NK-92 (cell line): ENCODE results near the gene TFRC.
"Not testable (repeated sequence)": the region's sequence is repeated elsewhere in the genome, so short reads cannot be mapped to it uniquely, and the experiment has no call there.

Source experiments
- DNase-seq: peaks from one replicate; lab custom pipeline; 2025; ENCODE audit not compliant: unreplicated experiment; lab: John Stamatoyannopoulos, UW

Gene TFRC

DNA sequence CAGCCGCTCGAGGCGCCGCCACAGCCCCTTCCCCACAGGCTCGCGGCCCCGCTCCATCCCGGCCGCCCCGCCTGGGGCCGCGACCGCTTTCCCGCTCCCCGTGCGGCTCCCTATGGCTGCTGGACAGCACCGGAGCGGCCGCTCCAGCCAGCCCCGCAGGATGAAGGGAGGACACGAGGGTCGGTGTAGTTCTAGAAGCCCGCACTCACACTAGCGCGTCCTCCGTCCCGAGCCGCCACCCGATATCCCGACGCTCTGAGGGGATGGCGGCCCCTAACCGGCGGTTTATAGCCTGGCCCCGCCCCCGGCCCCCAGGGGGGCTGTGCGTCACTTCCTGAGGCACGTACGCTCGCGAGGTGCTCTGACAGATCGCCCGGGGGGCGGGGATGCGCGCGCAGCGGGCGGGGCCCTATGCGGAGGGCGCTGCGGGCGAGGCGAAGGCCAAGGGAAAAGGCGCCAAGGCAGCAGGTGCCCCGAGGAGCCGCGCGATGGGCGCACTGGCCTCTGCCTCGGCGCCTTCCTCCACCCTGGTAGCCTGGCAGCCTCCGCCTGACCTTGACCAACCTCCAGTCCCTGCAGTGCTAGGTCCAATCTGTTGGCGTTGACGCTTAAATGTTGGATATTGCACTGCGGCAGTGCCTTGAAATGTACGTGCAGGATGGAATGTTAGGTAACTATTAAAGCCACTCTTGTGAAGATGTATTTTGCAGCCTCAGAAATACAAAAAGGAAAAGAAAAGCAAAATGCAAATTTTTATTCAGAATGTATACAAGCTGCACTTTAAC, at the start of gene TFRC:
TSS of gene TFRC (minus strand) at position 257 of the 785 bp plus-strand sequence. CDS start 4,991 bp downstream, outside the sequence.
- peak; percentile 72 for DNase-seq

DNA sequence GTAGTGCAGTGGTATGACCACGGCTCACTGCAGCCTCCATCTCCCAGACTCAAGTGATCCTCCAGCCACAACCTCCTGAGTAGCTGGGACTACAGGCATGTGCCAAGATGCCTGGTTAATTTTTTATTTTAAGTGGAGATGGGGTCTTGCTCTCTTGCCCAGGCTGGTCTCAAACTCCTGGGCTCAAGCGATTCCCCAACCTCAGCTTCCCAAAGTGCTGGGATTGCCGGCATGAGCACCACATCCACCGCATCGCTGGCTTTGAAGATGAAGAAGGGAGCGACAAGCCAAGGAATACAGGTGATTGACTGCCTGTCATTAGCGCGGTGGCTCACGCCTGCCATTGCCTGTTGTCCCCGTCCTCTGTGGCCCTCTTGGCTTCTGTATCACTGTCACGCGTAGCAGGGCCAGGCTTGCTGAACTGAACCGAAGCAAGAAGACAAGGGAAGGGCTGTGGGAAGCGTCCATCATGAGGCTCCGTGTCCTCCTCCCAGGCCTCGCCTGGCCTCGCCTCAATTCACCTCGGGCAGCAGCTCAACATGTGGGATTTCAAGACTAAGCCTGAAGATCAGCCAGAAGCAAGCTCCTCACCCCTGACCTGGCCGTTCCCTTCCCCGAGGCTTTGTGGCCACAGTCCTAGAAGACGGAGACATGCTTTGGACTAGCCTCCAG, 46.4 kb upstream of the TFRC start:
- DNase-seq, result no peak

DNA sequence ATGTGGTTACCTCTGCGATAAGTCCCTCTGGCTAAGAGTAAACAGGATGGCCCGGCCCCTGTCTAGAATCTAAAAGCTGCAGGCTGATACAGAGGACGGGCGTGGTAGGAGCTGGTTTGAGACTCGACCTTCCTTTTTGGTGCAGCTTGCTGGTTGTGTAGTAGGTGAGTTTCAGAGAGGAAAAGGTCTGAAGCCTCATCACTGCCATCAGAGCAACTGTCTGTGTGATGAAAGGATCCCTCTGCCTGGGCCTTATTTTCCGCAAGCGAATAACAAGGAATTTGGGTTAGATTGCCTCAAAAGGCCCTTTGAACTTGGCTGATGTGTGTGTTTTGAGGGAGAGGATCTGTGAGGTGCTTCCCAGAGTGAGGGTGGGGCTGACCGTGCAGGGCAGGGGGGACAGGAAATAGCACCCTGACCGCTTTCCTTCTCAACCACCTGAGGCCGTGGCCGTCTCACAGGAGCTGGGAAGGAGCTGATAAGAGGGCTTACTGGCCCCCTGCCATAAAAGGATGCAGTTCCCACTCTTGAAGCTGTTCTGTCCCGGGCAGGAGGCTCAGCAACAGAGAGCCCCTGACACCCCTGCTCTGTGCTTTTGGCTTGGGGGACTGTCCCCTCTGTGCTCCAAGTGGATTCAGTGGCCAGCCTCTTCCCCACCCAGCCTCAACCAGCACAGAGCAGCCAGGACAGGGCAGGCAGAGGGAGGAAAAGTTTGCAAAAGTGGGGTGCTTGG, 45.6 kb upstream of the TFRC start:
- DNase-seq, result no peak

DNA sequence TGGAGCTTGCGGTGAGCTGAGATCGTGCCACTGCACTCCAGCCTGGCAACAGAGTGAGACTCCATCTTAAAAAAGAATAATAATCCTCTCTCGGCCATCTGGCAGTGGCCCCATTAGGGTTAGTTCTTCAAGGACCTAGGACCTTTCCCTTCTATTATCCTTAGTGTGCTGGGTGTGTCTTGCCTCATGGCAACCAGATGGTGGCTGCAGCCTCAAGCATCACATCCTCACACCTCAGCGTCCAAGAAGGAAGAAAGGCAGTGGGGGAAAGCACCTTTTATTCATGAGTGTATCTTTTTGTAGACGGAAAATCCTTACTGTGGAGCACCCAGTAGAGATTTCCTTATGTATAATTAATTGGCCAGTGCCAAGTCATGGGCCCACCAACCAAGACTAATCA, 42.7 kb upstream of the TFRC start:
- DNase-seq, result no peak

DNA sequence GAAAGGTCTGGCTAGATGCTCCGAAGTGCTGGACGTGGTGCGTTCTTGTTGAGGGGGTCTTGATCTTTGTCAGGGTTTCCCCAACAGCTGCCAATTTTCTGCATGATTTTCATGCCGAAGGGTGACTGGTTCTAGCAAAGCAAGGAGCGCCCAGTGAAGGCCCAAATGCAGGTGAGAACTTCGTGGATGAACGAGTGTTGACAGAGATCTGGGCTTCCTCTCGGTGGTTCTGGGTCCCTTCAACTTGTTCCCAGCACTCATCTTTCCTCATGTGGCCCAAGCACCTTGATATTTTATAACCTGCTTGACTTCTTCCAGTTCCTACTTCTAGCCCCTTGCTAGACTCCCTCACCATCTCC, 40.8 kb upstream of the TFRC start:
- no peak for DNase-seq

DNA sequence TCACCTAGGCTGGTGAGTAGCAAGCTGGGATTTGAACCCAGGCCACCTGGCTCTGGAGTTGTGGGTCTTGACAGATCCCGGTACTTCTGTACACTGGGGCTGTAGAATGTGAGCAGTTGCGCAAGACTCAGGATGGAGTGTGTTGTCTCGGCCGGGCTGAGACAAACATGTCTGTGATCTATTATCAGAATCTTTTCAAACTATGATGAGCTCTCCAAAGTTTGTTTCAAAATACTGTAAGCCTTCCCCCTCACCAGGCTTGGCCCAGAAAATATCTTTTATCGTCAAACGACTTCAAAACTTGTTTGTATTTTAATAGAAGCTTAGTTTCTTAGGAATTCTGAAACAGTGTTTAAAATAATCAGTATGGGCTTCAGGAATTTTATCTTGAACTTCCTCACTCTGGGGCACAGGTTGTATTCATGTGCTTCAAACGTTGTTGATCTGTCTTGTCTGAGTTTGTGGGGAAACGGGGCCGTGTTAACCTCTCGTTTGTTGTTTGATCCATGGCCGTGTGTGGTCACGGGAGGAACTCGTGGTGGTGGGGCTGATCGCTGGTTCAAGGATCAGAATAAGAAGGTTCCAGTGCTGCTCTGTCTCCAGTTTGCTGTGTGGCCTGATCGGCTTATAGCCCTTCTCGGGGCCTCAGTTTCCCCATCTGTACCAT, 40.3 kb upstream of the TFRC start:
- no peak for DNase-seq

DNA sequence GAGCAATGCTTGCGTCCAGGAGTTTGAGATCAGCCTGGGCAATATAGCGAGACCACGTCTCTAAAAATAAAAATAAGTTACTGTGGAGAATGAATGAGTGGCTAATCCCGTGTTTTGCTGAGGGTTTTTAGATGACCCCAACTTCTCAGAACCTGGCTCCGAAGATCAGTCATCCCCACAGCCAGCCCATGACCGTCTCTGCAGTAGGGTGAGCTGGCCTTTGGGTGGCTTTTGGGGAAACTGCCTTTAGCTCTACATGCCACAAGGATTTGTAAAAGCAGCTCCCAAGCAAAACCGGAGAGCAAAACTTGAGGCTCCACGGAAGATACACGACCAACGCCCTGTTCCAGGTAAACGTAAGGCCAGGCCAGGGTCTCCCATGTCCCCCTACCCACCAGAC, 39.2 kb upstream of the TFRC start:
- DNase-seq, result no peak

DNA sequence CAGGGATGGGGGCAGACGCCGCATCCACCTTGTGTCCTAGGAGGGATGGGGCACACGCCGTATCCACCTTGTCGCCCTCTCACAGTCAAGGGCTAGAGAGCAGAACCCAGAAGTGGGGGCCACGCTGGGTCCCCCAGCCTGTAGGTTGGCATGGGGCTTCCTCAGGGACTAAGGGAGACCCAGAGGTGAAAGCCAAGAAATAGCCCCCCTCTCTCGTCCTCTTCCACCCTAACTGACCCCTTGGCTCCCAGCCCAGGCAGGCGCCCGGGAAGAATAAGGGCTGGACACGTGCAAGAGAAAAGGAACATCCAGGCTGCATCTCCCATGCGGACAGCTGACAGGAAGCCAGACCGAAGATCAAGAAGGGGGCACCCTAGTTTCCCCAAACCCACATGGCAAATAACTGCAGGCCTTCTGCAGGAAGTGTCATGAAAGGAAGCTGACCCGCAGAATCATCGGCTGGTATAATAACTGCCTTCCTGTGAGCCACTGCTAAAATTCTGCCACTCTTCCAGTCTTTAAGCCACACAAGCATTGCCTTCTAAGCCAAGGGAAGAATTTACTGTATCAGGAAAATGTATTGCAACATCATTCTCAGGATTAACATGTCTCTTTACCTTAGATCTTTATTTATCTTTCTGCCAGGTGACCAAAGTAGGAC, 38.5 kb upstream of the TFRC start:
- DNase-seq, result no peak

DNA sequence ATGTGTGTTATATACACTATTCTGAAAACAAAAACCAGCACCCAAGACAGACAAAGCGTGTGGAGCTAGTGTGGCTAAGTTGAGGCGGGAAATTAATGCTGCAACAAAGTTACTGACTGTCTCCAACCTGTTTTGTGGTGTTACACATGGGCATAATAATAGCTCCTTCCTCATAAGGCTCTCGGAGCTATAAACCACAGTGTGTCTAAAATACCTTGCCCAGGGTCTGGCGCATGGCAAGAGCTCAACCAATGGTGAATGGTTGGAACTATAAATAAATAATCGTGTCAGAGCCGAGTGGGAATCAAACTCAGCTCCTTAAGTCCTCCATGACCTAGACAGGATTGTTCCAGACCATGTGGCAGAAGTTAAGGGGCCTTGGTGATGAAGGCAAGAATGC, 35.9 kb upstream of the TFRC start:
- DNase-seq, result no peak

DNA sequence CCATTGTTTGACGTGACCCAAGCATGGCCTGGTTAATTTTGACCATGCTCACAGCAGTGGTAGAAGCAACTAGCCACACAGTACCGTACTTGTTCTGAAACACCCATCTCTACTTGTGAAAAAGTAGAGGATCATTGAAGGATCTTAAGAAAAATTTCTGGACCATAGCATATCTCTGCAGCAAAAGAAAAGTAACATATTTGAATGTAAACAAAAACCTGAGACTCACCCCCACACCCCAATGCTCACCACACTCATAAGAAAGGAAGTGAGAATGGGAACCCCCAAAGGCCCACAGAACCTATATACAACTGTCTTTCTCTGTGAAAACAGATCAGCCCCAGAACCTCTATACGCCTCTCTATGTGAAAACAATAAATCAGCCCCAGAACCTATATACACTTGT, 33.8 kb upstream of the TFRC start:
- DNase-seq, result no peak

DNA sequence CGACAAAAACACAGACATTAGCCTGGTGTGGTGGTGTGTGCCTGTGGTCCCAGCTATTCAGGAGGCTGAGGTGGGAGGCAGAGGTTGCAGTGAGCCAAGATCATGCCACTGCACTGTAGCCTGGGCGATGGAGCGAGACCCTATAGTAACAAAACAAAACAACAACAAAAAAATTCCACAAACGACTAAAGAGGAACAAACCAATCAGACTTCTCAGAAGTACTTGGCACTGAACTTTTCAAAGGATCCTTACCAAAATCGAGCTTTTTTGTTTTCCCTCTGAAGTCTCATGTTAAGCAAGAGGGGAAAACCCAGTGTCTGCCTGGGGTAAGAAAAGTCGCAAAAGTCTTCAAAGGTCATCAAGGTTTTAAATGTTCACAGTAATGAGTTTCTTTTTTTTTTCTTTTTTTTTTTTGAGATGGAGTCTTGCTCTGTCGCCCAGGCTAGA, 30.1 kb upstream of the TFRC start:
- DNase-seq, result no peak

DNA sequence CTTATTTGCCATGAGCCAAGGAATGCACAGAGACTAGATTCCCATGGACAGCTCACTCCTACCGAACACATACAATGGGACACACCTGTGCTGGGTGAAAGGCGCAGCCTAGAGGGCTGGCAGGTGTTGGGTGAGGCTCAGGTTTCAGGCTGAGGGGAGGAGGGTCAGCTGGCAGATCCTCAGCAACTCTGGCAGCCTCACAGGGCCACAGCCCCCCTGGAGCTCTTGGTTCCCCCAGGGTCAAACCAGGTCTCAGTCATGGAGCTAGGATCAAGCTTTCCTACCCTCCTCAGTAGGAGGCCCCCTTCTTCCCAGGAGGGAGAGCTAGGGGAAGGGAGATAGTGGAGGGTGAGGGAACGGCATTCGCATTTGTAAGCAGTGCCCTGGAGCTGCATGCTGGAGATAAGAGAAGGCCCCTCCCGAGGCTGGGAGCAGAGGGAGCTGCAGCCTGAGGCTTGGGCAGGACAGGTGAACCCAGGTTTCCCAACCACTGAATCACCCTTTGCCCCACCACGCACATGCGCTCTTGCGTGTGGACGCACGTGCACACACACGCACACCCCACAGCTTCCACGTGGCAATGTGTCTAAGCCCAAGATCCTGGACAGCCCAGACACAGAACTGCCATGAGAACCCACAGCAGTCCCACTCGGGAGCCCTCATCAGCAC, 26.3 kb upstream of the TFRC start:
- DNase-seq, result no peak

DNA sequence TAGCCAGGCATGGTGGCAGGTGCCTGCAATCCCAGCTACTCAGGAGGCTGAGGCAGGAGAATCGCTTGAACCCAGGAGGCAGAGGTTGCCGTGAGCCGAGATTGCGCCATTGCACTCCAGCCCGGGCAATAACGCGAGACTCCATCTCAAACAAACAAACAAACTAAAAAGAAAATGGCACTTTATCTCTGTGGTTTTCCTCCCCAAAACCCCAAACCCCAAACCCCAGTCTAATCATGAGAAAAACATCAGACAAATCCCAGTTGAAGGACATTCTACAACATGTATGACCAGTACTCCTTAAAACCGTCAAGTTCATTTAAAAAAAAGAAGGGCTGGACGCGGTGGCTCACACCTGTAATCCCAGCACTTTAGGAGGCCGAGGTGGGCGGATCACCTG, 22.8 kb upstream of the TFRC start:
- not testable (repeated sequence) for DNase-seq

DNA sequence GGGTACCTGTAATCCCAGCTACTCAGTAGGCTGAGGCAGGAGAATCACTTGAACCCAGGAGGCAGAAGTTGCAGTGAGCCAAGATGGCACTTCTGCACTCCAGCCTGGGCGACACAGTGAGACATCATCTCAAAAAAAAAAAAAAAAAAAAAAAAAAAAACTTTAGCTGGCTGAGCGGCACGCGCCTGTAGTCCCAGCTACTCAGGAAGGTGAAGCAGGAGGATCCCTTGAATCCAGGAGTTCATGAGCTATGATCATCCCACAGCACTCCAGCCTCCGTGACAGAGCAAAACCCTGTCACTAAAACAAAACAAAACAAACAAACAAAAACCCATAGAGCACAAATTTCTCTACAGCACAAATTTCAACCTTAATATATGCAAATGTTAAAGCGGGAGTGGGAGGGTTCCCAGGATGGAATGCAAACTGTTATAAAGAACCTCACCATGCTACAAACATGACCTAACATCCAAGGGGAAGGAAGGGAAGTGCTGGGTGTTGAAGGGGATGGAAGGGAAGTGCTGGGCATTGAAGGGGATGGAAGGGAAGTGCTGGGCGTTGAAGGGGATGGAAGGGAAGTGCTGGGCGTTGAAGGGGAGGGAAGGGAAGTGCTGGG, 16.6 kb upstream of the TFRC start:
- DNase-seq, result not testable (repeated sequence)

DNA sequence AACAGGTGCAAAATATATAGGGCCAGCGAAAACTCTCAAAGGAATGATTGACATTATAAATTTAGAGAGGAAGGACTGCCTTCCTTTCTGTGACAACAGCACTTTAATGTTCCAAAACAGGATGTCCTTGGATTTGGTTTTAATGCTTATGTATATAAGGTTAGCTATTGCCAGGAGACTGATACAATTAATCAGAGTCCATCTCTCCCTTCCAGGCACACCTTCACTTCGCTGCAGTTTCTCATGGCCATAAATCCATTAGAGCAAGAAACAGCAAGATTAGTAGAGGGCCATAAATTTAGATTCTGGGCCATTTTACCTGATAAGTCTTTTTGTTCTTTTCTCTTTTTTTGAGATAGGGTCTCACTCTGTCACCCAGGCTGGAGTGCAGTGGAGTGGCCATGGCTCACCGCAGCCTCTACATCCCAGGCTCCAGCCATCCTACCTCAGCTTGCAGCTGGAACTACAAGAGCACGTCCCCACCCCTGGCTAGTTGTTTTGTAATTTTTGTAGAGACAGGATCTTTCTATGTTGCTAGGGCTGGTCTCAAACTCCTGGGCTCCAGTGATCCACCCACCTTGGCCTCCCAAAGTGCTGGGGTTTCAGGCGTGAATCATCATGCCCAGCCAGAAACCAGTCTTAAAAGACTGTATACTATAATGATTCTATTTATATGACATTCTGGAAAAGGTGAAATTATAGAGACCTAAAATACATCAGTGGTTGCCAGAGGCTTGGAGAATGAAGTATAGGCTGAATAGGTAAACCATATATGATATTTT, 15.7 kb upstream of the TFRC start:
- DNase-seq, result no peak

DNA sequence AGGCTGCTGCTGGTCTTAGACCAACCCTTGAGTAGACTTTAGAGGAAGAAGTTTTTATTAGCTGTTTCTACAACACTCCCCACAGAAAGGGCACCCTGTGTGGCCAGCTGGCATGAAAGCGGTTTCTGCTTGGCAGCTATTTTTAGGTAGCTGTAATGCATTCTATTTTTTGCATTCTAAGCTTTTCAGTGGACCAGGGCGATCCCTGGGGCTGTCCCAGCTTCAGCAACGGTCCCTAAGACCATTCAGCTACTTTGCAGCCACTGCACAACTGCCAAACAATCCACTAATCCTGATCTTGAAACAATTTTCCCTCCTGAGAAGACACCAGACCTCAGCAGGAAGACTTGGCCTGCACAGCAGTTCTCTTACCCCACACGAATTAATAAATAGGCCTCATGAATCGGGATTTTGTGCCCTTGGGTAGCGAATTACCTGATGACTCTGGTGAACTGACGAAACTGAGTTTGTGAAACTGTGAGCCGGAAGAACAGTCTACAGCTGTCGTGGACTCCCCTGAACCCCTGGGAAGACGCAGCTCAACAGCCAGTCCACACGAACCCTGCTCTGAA, 14.6 kb upstream of the TFRC start:
- DNase-seq, result no peak

DNA sequence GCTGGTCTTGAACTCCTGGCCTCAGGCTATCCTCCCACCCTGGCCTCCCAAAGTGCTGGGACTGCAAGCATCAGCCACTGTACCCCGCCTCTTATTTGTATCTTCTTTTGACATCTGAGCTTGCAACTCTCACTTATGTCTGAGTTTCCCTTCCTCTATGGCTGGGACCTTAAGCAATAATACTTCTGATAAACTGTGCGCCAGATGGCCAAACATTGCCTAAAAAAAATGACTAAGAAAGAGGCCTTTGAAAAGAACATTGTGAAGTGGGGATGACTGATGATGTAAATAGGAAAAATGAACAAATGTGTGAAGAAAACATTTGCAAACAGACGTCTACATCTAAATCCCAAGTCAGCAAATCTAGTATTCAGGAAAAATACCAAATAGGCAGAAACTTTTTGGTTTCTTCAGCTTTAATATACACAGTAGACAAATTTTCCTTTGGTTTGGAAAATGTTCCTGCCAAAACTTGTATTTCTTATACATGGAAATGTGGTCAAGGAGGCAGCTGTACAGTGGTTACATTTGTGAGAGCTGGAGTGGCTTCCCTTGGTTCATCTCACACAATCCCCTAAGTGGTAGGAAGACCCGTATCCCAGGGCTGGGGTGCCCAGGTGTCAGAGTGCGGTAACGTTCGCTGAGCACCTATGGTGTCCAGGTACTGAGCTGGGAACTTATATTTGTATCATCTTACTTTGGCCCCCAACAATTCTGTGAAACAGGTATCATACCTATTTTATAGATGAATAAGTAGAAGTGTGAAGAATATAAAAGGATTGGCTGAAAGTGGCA, 11.6 kb upstream of the TFRC start:
- no peak for DNase-seq

DNA sequence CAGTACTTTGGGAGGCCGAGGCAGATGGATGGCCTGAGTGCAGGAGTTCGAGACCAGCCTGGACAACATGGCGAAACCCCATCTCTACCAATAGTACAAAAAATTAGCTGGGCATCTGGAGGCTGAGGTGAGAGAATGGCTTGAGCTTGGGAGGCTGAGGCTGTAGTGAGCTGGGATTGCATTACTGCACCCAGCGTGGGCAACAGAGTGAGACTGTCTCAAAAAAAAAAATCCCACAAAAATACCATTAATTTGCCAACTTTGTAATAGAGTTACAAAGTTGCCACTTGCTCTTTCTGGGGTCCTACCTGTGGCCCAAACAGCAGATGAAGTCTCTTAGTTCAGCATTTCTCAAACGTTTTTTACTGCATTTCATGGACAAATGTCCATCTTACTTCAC, 6.0 kb upstream of the TFRC start:
- no peak for DNase-seq
